ENCODE data around the gene SLC31A1. TPM values are rescaled to one million over a fixed set of nuclear protein-coding genes. Genes with fewer than 3 reads are reported as not detected.

The SLC31A1 gene
- total RNA-seq, 3 donors from 2014 or later (not counting 1 experiment from before 2014, with no cell fraction given) = 7.9 to 27.8 (median 11.8) TPM

DNA sequence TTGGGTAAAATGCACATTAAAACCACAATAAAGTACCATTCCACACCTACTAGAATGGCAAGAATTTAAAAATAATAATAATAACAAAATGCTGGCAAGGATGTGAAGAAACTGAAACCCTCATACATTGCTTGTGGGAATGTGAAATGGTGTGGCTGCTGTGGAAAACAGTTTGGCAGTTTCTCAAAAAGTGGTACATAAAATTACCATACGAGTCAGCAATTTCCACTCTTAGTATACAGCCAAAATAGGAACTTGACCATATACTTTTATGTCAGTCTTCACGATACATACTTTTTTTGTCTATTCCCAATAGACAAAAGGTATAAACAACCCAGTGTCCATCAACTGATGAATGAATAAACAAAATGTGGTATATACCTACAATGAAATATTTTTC is 15.9 kb upstream of the SLC31A1 start:
- TF ChIP-seq CTCF (IDR thresholded peaks at IDR 0.05) = no peak
- 74% methylated on average over 2 of the region's 2 CpGs for WGBS (ENCODE audit: insufficient coverage)
- peaks cover 68% of the 10 kb centered on the region for H3K36me3 ChIP-seq (ENCODE audit: control insufficient read depth, insufficient read depth, low read length)
- H3K4me3 ChIP-seq (ENCODE audit: low read length) = no peak overlapping the region
- H3K4me1 Mint-ChIP-seq = peaks cover 0 to 4% of the 10 kb centered on the region in 2 donors
- no peaks in the 10 kb centered on the region for H3K9me3 ChIP-seq (ENCODE audit: control insufficient read depth, insufficient read depth, low read length)
- H3K27ac Mint-ChIP-seq = no peak overlapping the region
- no peak overlapping the region for H3K27ac ChIP-seq (ENCODE audit: low read length)
- DNase-seq = no peak
- peaks cover 21% of the 10 kb centered on the region for H3K36me3 Mint-ChIP-seq
- no peaks in the 10 kb centered on the region for H3K27me3 ChIP-seq (ENCODE audit: control insufficient read depth, insufficient read depth, low read length)
- no peak for ATAC-seq
- intact Hi-C loops (cut with micrococcal nuclease) = no loop called here
- H3K4me3 Mint-ChIP-seq = no peak overlapping the region
- H3K9me3 Mint-ChIP-seq = no peaks in the 10 kb centered on the region
- H3K27me3 Mint-ChIP-seq (ENCODE audit: low read depth in 2 of 2) = no peaks in the 10 kb centered on the region
- no peaks in the 10 kb centered on the region for H3K4me1 ChIP-seq (ENCODE audit: control insufficient read depth, insufficient read depth, low read length)

DNA sequence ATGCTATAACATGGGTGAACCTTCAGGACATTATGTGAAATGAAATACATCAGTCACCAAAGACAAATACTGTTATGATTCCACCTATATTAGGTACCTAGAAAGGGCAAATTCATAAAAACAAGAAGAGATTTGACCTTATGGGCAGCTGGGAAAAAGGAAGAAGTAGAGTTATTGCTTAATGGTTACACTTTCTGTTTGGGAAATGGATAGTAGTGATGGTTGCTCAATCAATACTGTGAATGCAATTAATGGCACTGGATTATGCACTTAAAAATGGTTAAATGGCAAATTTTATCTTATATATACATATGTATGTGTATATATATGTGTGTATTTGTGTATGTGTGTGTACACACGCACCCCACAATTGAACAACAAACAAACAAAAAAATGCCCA is 15.5 kb upstream of the SLC31A1 start:
- H3K36me3 Mint-ChIP-seq = peaks cover 21% of the 10 kb centered on the region
- ATAC-seq (no peak), DNase-seq (no peak)
- no peak overlapping the region for H3K27ac Mint-ChIP-seq
- H3K27me3 Mint-ChIP-seq (ENCODE audit: low read depth in 2 of 2) = no peaks in the 10 kb centered on the region
- Histone ChIP-seq H3K36me3 (ENCODE audit: control insufficient read depth, insufficient read depth, low read length) (peaks cover 71% of the 10 kb centered on the region), H3K4me3 (ENCODE audit: low read length) (no peak overlapping the region), H3K27me3 (ENCODE audit: control insufficient read depth, insufficient read depth, low read length) (no peaks in the 10 kb centered on the region), H3K27ac (ENCODE audit: low read length) (no peak overlapping the region), H3K4me1 (ENCODE audit: control insufficient read depth, insufficient read depth, low read length) (no peaks in the 10 kb centered on the region), H3K9me3 (ENCODE audit: control insufficient read depth, insufficient read depth, low read length) (no peaks in the 10 kb centered on the region)
- H3K4me3 Mint-ChIP-seq = no peak overlapping the region
- H3K4me1 Mint-ChIP-seq = peaks cover 0 to 4% of the 10 kb centered on the region in 2 donors
- intact Hi-C loops (cut with micrococcal nuclease) = no loop called here
- TF ChIP-seq CTCF (IDR thresholded peaks at IDR 0.05) = no peak
- WGBS (ENCODE audit: insufficient coverage) = no CpG with 5 or more reads among the region's 1 CpG
- H3K9me3 Mint-ChIP-seq = no peaks in the 10 kb centered on the region

DNA sequence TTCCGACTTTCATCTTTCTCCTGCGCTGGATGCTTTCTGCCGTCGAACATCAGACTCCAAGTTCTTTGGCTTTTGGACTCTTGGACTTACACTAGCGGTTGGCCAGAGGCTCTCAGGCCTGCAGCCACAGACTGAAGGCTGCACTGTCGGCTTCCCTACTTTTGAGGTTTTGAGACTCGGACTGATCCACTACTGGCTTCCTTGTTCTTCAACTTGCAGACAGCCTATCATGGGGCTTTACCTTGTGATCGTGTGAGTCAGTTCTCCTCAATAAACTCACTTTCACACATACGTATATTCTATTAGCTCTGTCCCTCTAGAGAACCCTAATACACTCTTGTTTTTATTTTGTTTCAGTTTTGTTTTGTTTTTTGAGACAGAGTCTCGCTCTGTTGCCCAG is 10.5 kb upstream of the SLC31A1 start:
- H3K4me1 ChIP-seq (ENCODE audit: control insufficient read depth, insufficient read depth, low read length) = no peaks in the 10 kb centered on the region
- no peak overlapping the region for H3K4me3 Mint-ChIP-seq
- intact Hi-C loops (cut with micrococcal nuclease) = no loop called here
- no peaks in the 10 kb centered on the region for H3K27me3 Mint-ChIP-seq (ENCODE audit: low read depth in 2 of 2)
- DNase-seq = no peak
- H3K4me3 ChIP-seq (ENCODE audit: low read length) = no peak overlapping the region
- no peak overlapping the region for H3K27ac ChIP-seq (ENCODE audit: low read length)
- WGBS (ENCODE audit: insufficient coverage) = 95% methylated on average over 9 of the region's 10 CpGs
- no peak for ATAC-seq
- no peaks in the 10 kb centered on the region for H3K9me3 ChIP-seq (ENCODE audit: control insufficient read depth, insufficient read depth, low read length)
- H3K27me3 ChIP-seq (ENCODE audit: control insufficient read depth, insufficient read depth, low read length) = no peaks in the 10 kb centered on the region
- peaks cover 20 to 24% of the 10 kb centered on the region in 2 donors for H3K4me1 Mint-ChIP-seq
- H3K36me3 Mint-ChIP-seq = no peaks in the 10 kb centered on the region
- no peaks in the 10 kb centered on the region for H3K9me3 Mint-ChIP-seq
- peaks cover 40% of the 10 kb centered on the region for H3K36me3 ChIP-seq (ENCODE audit: control insufficient read depth, insufficient read depth, low read length)
- no peak for TF ChIP-seq CTCF (IDR thresholded peaks at IDR 0.05)
- H3K27ac Mint-ChIP-seq = peak overlapping the region in 1 of 2 donors; percentile 29

DNA sequence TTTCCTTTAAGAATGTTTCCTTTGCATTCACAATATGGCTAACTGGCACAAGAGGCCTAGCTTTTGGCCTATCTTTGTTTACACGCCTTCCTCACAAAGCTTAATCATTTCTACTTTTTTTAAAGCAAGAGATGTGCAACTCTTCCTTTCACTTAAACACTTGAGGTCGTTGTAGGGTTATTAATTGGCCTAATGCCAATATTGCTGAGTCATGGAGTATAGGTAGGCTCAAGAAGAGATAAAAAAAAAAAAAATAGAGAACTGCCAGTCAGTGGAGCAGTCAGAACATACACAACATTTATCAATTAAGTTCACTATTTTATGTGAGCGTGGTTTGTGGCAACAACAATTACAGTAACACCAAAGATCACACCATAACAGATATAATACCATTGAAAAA is 6.2 kb upstream of the SLC31A1 start:
- 75% methylated on average over 1 of the region's 3 CpGs for WGBS (ENCODE audit: insufficient coverage)
- Mint-ChIP-seq H3K36me3 (no peaks in the 10 kb centered on the region), H3K4me1 (peaks cover 38 to 50% of the 10 kb centered on the region in 2 donors), H3K4me3 (no peak overlapping the region), H3K27ac (peak overlapping the region; percentile 57 to 62), H3K27me3 (ENCODE audit: low read depth in 2 of 2) (no peaks in the 10 kb centered on the region), H3K9me3 (no peaks in the 10 kb centered on the region)
- peaks cover 3% of the 10 kb centered on the region for H3K4me1 ChIP-seq (ENCODE audit: control insufficient read depth, insufficient read depth, low read length)
- H3K9me3 ChIP-seq (ENCODE audit: control insufficient read depth, insufficient read depth, low read length) = no peaks in the 10 kb centered on the region
- no peak overlapping the region for H3K4me3 ChIP-seq (ENCODE audit: low read length)
- no peak overlapping the region for H3K27ac ChIP-seq (ENCODE audit: low read length)
- DNase-seq (peak in 1 of 2 donors; percentile 58), ATAC-seq (peak in 2 of 3 donors; percentile 21 to 29)
- no peaks in the 10 kb centered on the region for H3K27me3 ChIP-seq (ENCODE audit: control insufficient read depth, insufficient read depth, low read length)
- intact Hi-C loops (cut with micrococcal nuclease) = no loop called here
- H3K36me3 ChIP-seq (ENCODE audit: control insufficient read depth, insufficient read depth, low read length) = peaks cover 5% of the 10 kb centered on the region
- no peak for TF ChIP-seq CTCF (IDR thresholded peaks at IDR 0.05)
